ENCODE results near the gene SPATA12. TPM values are rescaled to one million over a fixed set of nuclear protein-coding genes. Genes with fewer than 3 reads are reported as not detected.

SPATA12 gene
- total RNA-seq, 1 donor: not detected

GRCh38 chr3:57085211-57085610 lies 24.7 kb downstream of the SPATA12 start:
- H3K4me1 ChIP-seq (ENCODE audit: insufficient read depth, low read length): no peaks in the 10 kb centered on the region
- no peak overlapping the region for H3K4me3 ChIP-seq (ENCODE audit: low read length)
- peaks cover 4% of the 10 kb centered on the region for H3K27me3 ChIP-seq (ENCODE audit: insufficient read depth, low read length)
- no peaks in the 10 kb centered on the region for H3K9me3 ChIP-seq (ENCODE audit: low read depth, low read length)

GRCh38 chr3:57086201-57086600 lies 25.7 kb downstream of the SPATA12 start:
- no peaks in the 10 kb centered on the region for H3K4me1 ChIP-seq (ENCODE audit: insufficient read depth, low read length)
- no peaks in the 10 kb centered on the region for H3K27me3 ChIP-seq (ENCODE audit: insufficient read depth, low read length)
- H3K4me3 ChIP-seq (ENCODE audit: low read length): no peak overlapping the region
- H3K9me3 ChIP-seq (ENCODE audit: low read depth, low read length): no peaks in the 10 kb centered on the region

GRCh38 chr3:57087361-57088092 lies 27.1 kb downstream of the SPATA12 start:
- H3K4me3 ChIP-seq (ENCODE audit: low read length): no peak overlapping the region
- no peaks in the 10 kb centered on the region for H3K27me3 ChIP-seq (ENCODE audit: insufficient read depth, low read length)
- no peaks in the 10 kb centered on the region for H3K9me3 ChIP-seq (ENCODE audit: low read depth, low read length)
- no peaks in the 10 kb centered on the region for H3K4me1 ChIP-seq (ENCODE audit: insufficient read depth, low read length)

GRCh38 chr3:57088503-57088902 lies 28.0 kb downstream of the SPATA12 start:
- H3K9me3 ChIP-seq (ENCODE audit: low read depth, low read length): no peaks in the 10 kb centered on the region
- H3K4me3 ChIP-seq (ENCODE audit: low read length): no peak overlapping the region
- H3K4me1 ChIP-seq (ENCODE audit: insufficient read depth, low read length): peaks cover under 1% of the 10 kb centered on the region
- no peaks in the 10 kb centered on the region for H3K27me3 ChIP-seq (ENCODE audit: insufficient read depth, low read length)

GRCh38 chr3:57089043-57089442 lies 28.6 kb downstream of the SPATA12 start:
- Histone ChIP-seq H3K4me1 (ENCODE audit: insufficient read depth, low read length) (peaks cover 5% of the 10 kb centered on the region), H3K4me3 (ENCODE audit: low read length) (no peak overlapping the region), H3K9me3 (ENCODE audit: low read depth, low read length) (no peaks in the 10 kb centered on the region), H3K27me3 (ENCODE audit: insufficient read depth, low read length) (no peaks in the 10 kb centered on the region)

GRCh38 chr3:57091521-57092273 lies 31.2 kb downstream of the SPATA12 start:
- H3K9me3 ChIP-seq (ENCODE audit: low read depth, low read length): no peaks in the 10 kb centered on the region
- H3K4me3 ChIP-seq (ENCODE audit: low read length): no peak overlapping the region
- no peaks in the 10 kb centered on the region for H3K27me3 ChIP-seq (ENCODE audit: insufficient read depth, low read length)
- H3K4me1 ChIP-seq (ENCODE audit: insufficient read depth, low read length): peaks cover 11% of the 10 kb centered on the region

GRCh38 chr3:57093489-57093888 lies 33.0 kb downstream of the SPATA12 start:
- no peak overlapping the region for H3K4me3 ChIP-seq (ENCODE audit: low read length)
- H3K4me1 ChIP-seq (ENCODE audit: insufficient read depth, low read length): peaks cover 11% of the 10 kb centered on the region
- H3K9me3 ChIP-seq (ENCODE audit: low read depth, low read length): no peaks in the 10 kb centered on the region
- no peaks in the 10 kb centered on the region for H3K27me3 ChIP-seq (ENCODE audit: insufficient read depth, low read length)

- H3K4me3 ChIP-seq (ENCODE audit: low read length): no peak overlapping the region
- no peaks in the 10 kb centered on the region for H3K27me3 ChIP-seq (ENCODE audit: insufficient read depth, low read length)
Measured at GRCh38 chr3:57093971-57094535, 33.6 kb downstream of the SPATA12 start.

GRCh38 chr3:57094575-57094974 lies 34.1 kb downstream of the SPATA12 start:
- Histone ChIP-seq H3K4me1 (ENCODE audit: insufficient read depth, low read length) (peaks cover 11% of the 10 kb centered on the region), H3K4me3 (ENCODE audit: low read length) (no peak overlapping the region), H3K9me3 (ENCODE audit: low read depth, low read length) (no peaks in the 10 kb centered on the region), H3K27me3 (ENCODE audit: insufficient read depth, low read length) (no peaks in the 10 kb centered on the region)

More at GRCh38 chr3:57093971-57094535, 33.6 kb downstream of the SPATA12 start:
- no peaks in the 10 kb centered on the region for H3K9me3 ChIP-seq (ENCODE audit: low read depth, low read length)
- H3K4me1 ChIP-seq (ENCODE audit: insufficient read depth, low read length): peaks cover 11% of the 10 kb centered on the region

GRCh38 chr3:57095363-57095762 lies 34.9 kb downstream of the SPATA12 start:
- H3K27me3 ChIP-seq (ENCODE audit: insufficient read depth, low read length): no peaks in the 10 kb centered on the region
- no peaks in the 10 kb centered on the region for H3K9me3 ChIP-seq (ENCODE audit: low read depth, low read length)
- peaks cover 11% of the 10 kb centered on the region for H3K4me1 ChIP-seq (ENCODE audit: insufficient read depth, low read length)
- no peak overlapping the region for H3K4me3 ChIP-seq (ENCODE audit: low read length)

GRCh38 chr3:57097536-57097935 lies 37.1 kb downstream of the SPATA12 start:
- H3K9me3 ChIP-seq (ENCODE audit: low read depth, low read length): no peaks in the 10 kb centered on the region
- no peaks in the 10 kb centered on the region for H3K27me3 ChIP-seq (ENCODE audit: insufficient read depth, low read length)
- peaks cover 11% of the 10 kb centered on the region for H3K4me1 ChIP-seq (ENCODE audit: insufficient read depth, low read length)
- H3K4me3 ChIP-seq (ENCODE audit: low read length): no peak overlapping the region

GRCh38 chr3:57098418-57099310 lies 38.2 kb downstream of the SPATA12 start:
- Histone ChIP-seq H3K27me3 (ENCODE audit: insufficient read depth, low read length) (no peaks in the 10 kb centered on the region), H3K4me3 (ENCODE audit: low read length) (no peak overlapping the region), H3K9me3 (ENCODE audit: low read depth, low read length) (no peaks in the 10 kb centered on the region), H3K4me1 (ENCODE audit: insufficient read depth, low read length) (peaks cover 9% of the 10 kb centered on the region)

- no peak overlapping the region for H3K4me3 ChIP-seq (ENCODE audit: low read length)
- H3K4me1 ChIP-seq (ENCODE audit: insufficient read depth, low read length): no peaks in the 10 kb centered on the region
- no peaks in the 10 kb centered on the region for H3K9me3 ChIP-seq (ENCODE audit: low read depth, low read length)
- H3K27me3 ChIP-seq (ENCODE audit: insufficient read depth, low read length): no peaks in the 10 kb centered on the region
Measured at GRCh38 chr3:57100046-57100695, 39.7 kb downstream of the SPATA12 start.

GRCh38 chr3:57105585-57105984 lies 45.1 kb downstream of the SPATA12 start:
- H3K27me3 ChIP-seq (ENCODE audit: insufficient read depth, low read length): no peaks in the 10 kb centered on the region
- no peaks in the 10 kb centered on the region for H3K4me1 ChIP-seq (ENCODE audit: insufficient read depth, low read length)
- H3K4me3 ChIP-seq (ENCODE audit: low read length): no peak overlapping the region
- no peaks in the 10 kb centered on the region for H3K9me3 ChIP-seq (ENCODE audit: low read depth, low read length)

Measured in mononuclear cell (primary cell).